GM23248 (cell line): Measurements from ENCODE around the gene PLEKHB2. TPM values are rescaled to one million over a fixed set of nuclear protein-coding genes. Genes with fewer than 3 reads are reported as not detected.
A peak's percentile ranks its signal among the peaks of the same experiment; 100 is the strongest.

Experiments
- DNase-seq: peaks from one replicate; pipeline ENCODE4 v3.0.0-alpha.2; 2015
- H2AFZ ChIP-seq: fragments of 200-600 bp; sonication (generic); 2 replicates; pipeline ENCODE4 v1.6.1; 2016; ENCODE audit warnings: antibody characterized with exemption
- H3F3A ChIP-seq: fragments of 200-600 bp; sonication (generic); 2 replicates; pipeline ENCODE4 v1.6.1; 2016; ENCODE audit warnings: mild to moderate bottlenecking, antibody characterized with exemption, mixed run types; ENCODE audit not compliant: insufficient read depth
- H3K27ac ChIP-seq: fragments of 200-600 bp; sonication (generic); 2 replicates; pipeline ENCODE4 v1.5.1; 2016; ENCODE audit warnings: mild to moderate bottlenecking
- H3K27me3 ChIP-seq: fragments of 200-600 bp; sonication (generic); replicated peaks from 2 replicates; pipeline ENCODE4 v1.6.1; 2016; ENCODE audit warnings: mild to moderate bottlenecking; ENCODE audit not compliant: insufficient read depth
- H3K36me3 ChIP-seq: fragments of 200-600 bp; sonication (generic); 2 replicates; pipeline ENCODE4 v1.6.1; 2016; ENCODE audit warnings: low read depth, mild to moderate bottlenecking
- H3K4me1 ChIP-seq: fragments of 200-600 bp; sonication (generic); 2 replicates; pipeline ENCODE4 v1.6.1; 2016; ENCODE audit warnings: mild to moderate bottlenecking; ENCODE audit not compliant: insufficient read depth
- H3K4me2 ChIP-seq: fragments of 200-600 bp; sonication (generic); one replicate; pipeline ENCODE4 v1.6.1; 2016; ENCODE audit warnings: mild to moderate bottlenecking; ENCODE audit not compliant: unreplicated experiment
- H3K4me3 ChIP-seq: fragments of 200-600 bp; sonication (generic); 2 replicates; pipeline ENCODE4 v1.5.1; 2016; ENCODE audit warnings: mild to moderate bottlenecking
- H3K79me2 ChIP-seq: fragments of 200-600 bp; sonication (generic); 2 replicates; pipeline ENCODE4 v1.6.1; 2016; ENCODE audit warnings: mild to moderate bottlenecking; ENCODE audit not compliant: insufficient read depth
- H3K9ac ChIP-seq: fragments of 200-600 bp; sonication (generic); 2 replicates; pipeline ENCODE4 v1.6.1; 2016; ENCODE audit warnings: mild to moderate bottlenecking
- H3K9me2 ChIP-seq: fragments of 200-600 bp; sonication (generic); 2 replicates; pipeline ENCODE4 v1.6.1; 2016; ENCODE audit warnings: mixed run types, mild to moderate bottlenecking, moderate library complexity; ENCODE audit not compliant: insufficient read depth
- H3K9me3 ChIP-seq: fragments of 200-600 bp; sonication (generic); one replicate; pipeline ENCODE4 v1.6.1; 2017; ENCODE audit warnings: low read depth
- H4K20me1 ChIP-seq: fragments of 200-600 bp; sonication (generic); 2 replicates; pipeline ENCODE4 v1.6.0; 2016; ENCODE audit not compliant: insufficient read depth
- EZH2 ChIP-seq: fragments of 200-600 bp; sonication (generic); IDR thresholded peaks from 2 replicates; pipeline ENCODE4 v1.6.1; 2018; ENCODE audit warnings: antibody characterized with exemption, mild to moderate bottlenecking; ENCODE audit not compliant: insufficient read depth, poor library complexity, severe bottlenecking
- EZH2phosphoT487 ChIP-seq: fragments of 200-600 bp; sonication (generic); IDR thresholded peaks from 2 replicates; pipeline ENCODE4 v1.6.1; 2018; ENCODE audit warnings: antibody characterized with exemption, moderate library complexity, mild to moderate bottlenecking, low read depth; ENCODE audit not compliant: insufficient read depth
- WGBS, 2 experiments: methylation state at CpG; one replicate each; pipeline ENCODE4 v1.1.6; 2015 to 2017; ENCODE audit warnings: low lambda C conversion rate in 2 of 2, low coverage in 1 of 2; ENCODE audit errors: missing lambda C conversion rate in 2 of 2; 5-methylcytosine and 5-hydroxymethylcytosine counted together
- in situ Hi-C: fragments of 300-500 bp; cut with MboI; formaldehyde crosslinking; loops from 2 replicates; pipeline ENCODE4 v1.15.0; 2020
- polyA plus RNA-seq: library from polyadenylated mRNA; unstranded; fragments of >200 nt; fragmentation: Nextera tagmentation; extraction: Ambion mirVana; gene quantifications from 2 replicates; pipeline ENCODE4 v1.2.1, GENCODE V29; 2016
- total RNA-seq: library from RNA; depleted of rRNA; stranded (reverse); fragments of >200 nt; shearing (Covaris generic); gene quantifications from 2 replicates; pipeline ENCODE4 v1.2.3, GENCODE V29; 2014

The PLEKHB2 gene
- total and polyA plus RNA-seq, 2 experiments from 2014 or later = 71.7 to 94.7 TPM

DNA sequence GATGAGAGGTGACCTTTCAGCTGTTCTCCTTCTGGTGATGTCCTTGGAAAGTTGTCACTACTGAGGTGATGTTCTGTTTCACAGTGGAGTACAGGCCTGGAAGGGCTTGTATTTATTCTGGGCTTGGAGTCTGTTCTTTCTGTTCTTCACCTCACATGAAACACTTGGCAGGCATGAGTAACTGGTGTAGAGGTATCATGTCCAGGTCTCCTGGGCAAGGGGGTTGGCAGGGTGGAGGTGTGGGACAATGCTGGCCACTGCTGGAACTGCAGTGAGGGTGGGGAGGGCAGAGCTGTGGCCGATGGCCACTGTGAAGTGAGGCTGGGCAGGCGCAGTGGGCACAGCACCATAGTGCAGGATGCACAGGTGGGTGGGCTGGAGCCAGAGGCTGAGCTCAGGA is 35.4 kb downstream of the PLEKHB2 start:
- Histone ChIP-seq H3K36me3 (peaks cover 34% of the 10 kb centered on the region), H3K27me3 (no peaks in the 10 kb centered on the region), H3F3A (no peaks in the 10 kb centered on the region), H3K9me2 (no peaks in the 10 kb centered on the region), H3K4me3 (no peak overlapping the region), H3K4me1 (peaks cover 4% of the 10 kb centered on the region; the same call in 1 of the 2 replicates), H3K9ac (no peak overlapping the region), H3K4me2 (no peak overlapping the region), H4K20me1 (no peaks in the 10 kb centered on the region; the same call in 1 of the 2 replicates), H3K9me3 (no peaks in the 10 kb centered on the region), H2AFZ (no peak overlapping the region), H3K79me2 (peaks cover 61% of the 10 kb centered on the region), H3K27ac (no peak overlapping the region)
- in situ Hi-C loops = no loop called here
- TF ChIP-seq EZH2phosphoT487 (no peak), EZH2 (no peak)
- DNase-seq = no peak
- 95 to 100% methylated on average over 2 of the region's 2 CpGs for WGBS, 2 experiments

DNA sequence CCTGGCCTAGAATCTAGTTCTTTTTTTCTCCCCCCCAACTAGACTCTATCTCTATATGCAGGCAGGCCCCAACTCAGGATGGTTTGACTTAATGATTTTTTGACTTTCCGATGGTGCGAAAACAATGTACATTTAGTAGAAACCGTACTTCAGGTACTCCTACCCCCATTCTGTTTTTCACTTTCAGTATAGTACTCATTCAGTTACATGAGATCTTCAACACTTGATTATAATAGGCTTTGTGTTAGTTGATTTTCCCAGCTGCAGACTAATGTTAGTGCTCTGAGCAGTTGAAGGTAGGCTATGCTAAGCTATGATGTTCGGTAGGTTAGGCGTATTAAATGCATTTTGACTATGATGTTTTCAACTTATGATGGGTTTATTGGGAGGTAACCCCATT is 37.7 kb downstream of the PLEKHB2 start:
- no peaks in the 10 kb centered on the region for H3K27me3 ChIP-seq
- no peak overlapping the region for H3K4me3 ChIP-seq
- in situ Hi-C loops = no loop called here
- H2AFZ ChIP-seq = no peak overlapping the region
- no peaks in the 10 kb centered on the region for H3F3A ChIP-seq
- peaks cover 4% of the 10 kb centered on the region; the same call in 1 of the 2 replicates for H3K4me1 ChIP-seq
- 96 to 98% methylated on average over 5 of the region's 5 CpGs for WGBS, 2 experiments
- no peaks in the 10 kb centered on the region; the same call in 1 of the 2 replicates for H4K20me1 ChIP-seq
- H3K9me3 ChIP-seq = no peaks in the 10 kb centered on the region
- H3K36me3 ChIP-seq = peaks cover 29% of the 10 kb centered on the region
- no peak for TF ChIP-seq EZH2phosphoT487
- TF ChIP-seq EZH2 = no peak
- H3K79me2 ChIP-seq = peaks cover 43% of the 10 kb centered on the region
- H3K9me2 ChIP-seq = no peaks in the 10 kb centered on the region
- no peak overlapping the region for H3K27ac ChIP-seq
- H3K4me2 ChIP-seq = no peak overlapping the region
- no peak for DNase-seq
- H3K9ac ChIP-seq = no peak overlapping the region

DNA sequence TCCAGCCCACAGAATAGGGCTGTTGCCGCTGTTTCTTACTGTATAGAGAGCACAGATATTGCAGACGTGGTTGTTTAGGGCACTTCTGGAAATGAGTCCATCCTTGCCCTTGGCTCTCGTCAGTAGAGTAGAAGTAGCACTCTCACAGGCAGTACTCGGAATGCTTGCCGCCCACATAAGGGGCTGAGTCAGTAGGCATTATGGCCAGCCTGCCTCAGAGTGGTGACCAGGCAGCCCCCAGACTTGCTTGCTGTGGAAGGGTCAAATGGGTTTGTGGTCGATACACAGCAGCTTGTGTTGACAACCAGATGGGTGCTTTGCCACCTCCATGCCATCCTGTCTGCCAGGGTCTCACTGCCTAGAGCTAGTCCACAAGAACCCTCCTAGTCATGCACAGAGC is 38.7 kb downstream of the PLEKHB2 start:
- no peak overlapping the region for H3K4me3 ChIP-seq
- peak; percentile 58 for DNase-seq
- peaks cover 29% of the 10 kb centered on the region for H3K36me3 ChIP-seq
- H3K27me3 ChIP-seq = no peaks in the 10 kb centered on the region
- no peak overlapping the region for H2AFZ ChIP-seq
- peaks cover 4% of the 10 kb centered on the region; the same call in 1 of the 2 replicates for H3K4me1 ChIP-seq
- no peak overlapping the region for H3K4me2 ChIP-seq
- no peak overlapping the region for H3K27ac ChIP-seq
- no peaks in the 10 kb centered on the region for H3K9me3 ChIP-seq
- H3K9ac ChIP-seq = no peak overlapping the region
- WGBS, 2 experiments = 73 to 76% methylated on average over 6 of the region's 6 CpGs
- H3K79me2 ChIP-seq = peaks cover 34% of the 10 kb centered on the region
- H4K20me1 ChIP-seq = no peaks in the 10 kb centered on the region; the same call in 1 of the 2 replicates
- H3K9me2 ChIP-seq = no peaks in the 10 kb centered on the region
- no peaks in the 10 kb centered on the region for H3F3A ChIP-seq
- no peak for TF ChIP-seq EZH2
- no peak for TF ChIP-seq EZH2phosphoT487
- in situ Hi-C loops = no loop called here

DNA sequence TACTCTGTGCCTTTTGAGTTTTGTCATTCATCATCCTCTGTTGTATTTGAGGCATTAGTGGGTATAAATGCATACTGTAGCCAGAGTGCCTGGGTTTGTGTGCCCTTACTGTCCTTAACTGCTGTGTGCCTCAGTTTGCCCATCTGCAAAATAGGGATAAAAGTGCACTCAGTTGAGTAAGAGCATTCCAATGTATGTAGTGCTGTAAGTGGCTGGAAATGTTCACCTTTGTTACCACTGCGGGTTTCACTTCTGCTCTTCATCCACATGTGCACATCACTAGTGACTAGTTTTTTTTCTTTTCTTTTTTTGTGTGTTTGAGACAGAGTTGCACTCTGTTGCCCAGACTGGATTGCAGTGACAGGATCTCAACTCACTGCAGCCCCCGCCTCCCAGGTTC is 39.9 kb downstream of the PLEKHB2 start:
- WGBS, 2 experiments = 97 to 98% methylated on average over 2 of the region's 2 CpGs
- TF ChIP-seq EZH2phosphoT487 (no peak), EZH2 (no peak)
- no peak overlapping the region for H3K9ac ChIP-seq
- no peak for DNase-seq
- H3K9me3 ChIP-seq = no peaks in the 10 kb centered on the region
- H3K4me1 ChIP-seq = peaks cover 4% of the 10 kb centered on the region; the same call in 1 of the 2 replicates
- no peaks in the 10 kb centered on the region for H3K9me2 ChIP-seq
- H3K27me3 ChIP-seq = no peaks in the 10 kb centered on the region
- no peaks in the 10 kb centered on the region; the same call in 1 of the 2 replicates for H3F3A ChIP-seq
- H3K79me2 ChIP-seq = peaks cover 23% of the 10 kb centered on the region
- H3K4me2 ChIP-seq = no peak overlapping the region
- H3K27ac ChIP-seq = no peak overlapping the region
- H3K4me3 ChIP-seq = no peak overlapping the region
- no peak overlapping the region for H2AFZ ChIP-seq
- peaks cover 35% of the 10 kb centered on the region for H3K36me3 ChIP-seq
- in situ Hi-C loops = no loop called here
- no peaks in the 10 kb centered on the region; the same call in 1 of the 2 replicates for H4K20me1 ChIP-seq
